A673 (cell line): ENCODE measurements around the gene MEI4. TPM values are rescaled to one million over a fixed set of nuclear protein-coding genes. Genes with fewer than 3 reads are reported as not detected.

Source experiments
- BruUV-seq: library from RNA; stranded (reverse); fragments of 400-500 nt; replicated peaks from 2 replicates; lab custom pipeline; 2021; lab: Mats Ljungman, UMichigan
- CTCF ChIA-PET: fragments of 300-600 bp; sonication (Branson Sonifier 250); formaldehyde crosslinking; loops from one replicate; lab custom pipeline; 2022; ENCODE audit warnings: antibody characterized with exemption; lab: Charles Lee
- POLR2A ChIA-PET: fragments of 300-600 bp; sonication (Branson Sonifier 250); formaldehyde crosslinking; loops from one replicate; lab custom pipeline; 2022; ENCODE audit warnings: antibody characterized with exemption; ENCODE audit not compliant: low non-redundant PET; lab: Charles Lee
- DNase-seq: peaks from one replicate; pipeline ENCODE4 v3.0.0-alpha.2; 2015; ENCODE audit warnings: low spot score
- H3K27ac ChIP-seq: fragments of 200-600 bp; sonication (generic); 2 replicates; pipeline ENCODE4 v1.5.1; 2016; ENCODE audit warnings: mixed run types, low read depth, mild to moderate bottlenecking, mixed read lengths, antibody characterized with exemption, low read length; ENCODE audit not compliant: poor library complexity, severe bottlenecking
- H3K27me3 ChIP-seq: fragments of 200-600 bp; sonication (generic); replicated peaks from 2 replicates; pipeline ENCODE4 v1.6.1; 2017; ENCODE audit warnings: mixed run types, low read depth, mild to moderate bottlenecking, mixed read lengths, antibody characterized with exemption, low read length; ENCODE audit not compliant: insufficient read depth, poor library complexity
- H3K36me3 ChIP-seq: fragments of 200-600 bp; sonication (generic); 2 replicates; pipeline ENCODE4 v1.6.1; 2016; ENCODE audit warnings: mixed run types, mild to moderate bottlenecking, mixed read lengths, antibody characterized with exemption, low read length; ENCODE audit not compliant: insufficient read depth, poor library complexity, severe bottlenecking
- H3K4me1 ChIP-seq: fragments of 200-600 bp; sonication (generic); 2 replicates; pipeline ENCODE4 v1.6.1; 2017; ENCODE audit warnings: mixed run types, mild to moderate bottlenecking, mixed read lengths, antibody characterized with exemption, low read length; ENCODE audit not compliant: insufficient read depth, poor library complexity, severe bottlenecking
- H3K4me3 ChIP-seq: fragments of 200-600 bp; sonication (generic); 2 replicates; pipeline ENCODE4 v1.5.1; 2016; ENCODE audit warnings: low read depth, mixed run types, mild to moderate bottlenecking, mixed read lengths, low read length; ENCODE audit not compliant: poor library complexity, severe bottlenecking
- H3K9me3 ChIP-seq: fragments of 200-600 bp; sonication (generic); 2 replicates; pipeline ENCODE4 v1.6.1; 2016; ENCODE audit warnings: mixed run types, low read depth, mild to moderate bottlenecking, mixed read lengths, antibody characterized with exemption, low read length; ENCODE audit not compliant: poor library complexity, severe bottlenecking
- EZH2 ChIP-seq: fragments of 200-600 bp; sonication (generic); IDR thresholded peaks from 2 replicates; pipeline ENCODE4 v1.6.1; 2017; ENCODE audit warnings: borderline replicate concordance, low read depth, mild to moderate bottlenecking, mixed read lengths, antibody characterized with exemption, low read length; ENCODE audit not compliant: poor library complexity, severe bottlenecking
- intact Hi-C: fragments of 100-400 bp; cut with micrococcal nuclease; formaldehyde crosslinking; loops from one replicate; pipeline ENCODE4 v1.10.0; 2022; ENCODE audit not compliant: unreplicated experiment
- total RNA-seq: library from RNA; stranded (reverse); gene quantifications from 2 replicates; pipeline ENCODE4 v1.2.3, GENCODE V29; 2021
- TF ChIP-seq, protein P1 (sequence below): fragments of 300-800, 200-600 bp; sonication (generic); conservative IDR thresholded peaks from 2 replicates; pipeline ENCODE4 v1.5.1; 2017; ENCODE audit warnings: low read depth, mild to moderate bottlenecking, antibody characterized with exemption, low read length, moderate library complexity, mixed read lengths

MEI4 gene
- total RNA-seq, 1 experiment from 2014 or later, result not detected

GRCh38 chr6:77669913-77670312 is 17.1 kb downstream of the MEI4 start:
- Histone ChIP-seq H3K27ac (no peak overlapping the region), H3K27me3 (no peaks in the 10 kb centered on the region), H3K9me3 (no peaks in the 10 kb centered on the region), H3K36me3 (no peaks in the 10 kb centered on the region), H3K4me3 (no peak overlapping the region), H3K4me1 (no peaks in the 10 kb centered on the region)
- TF ChIP-seq EZH2, result no peak
- TF ChIP-seq, protein P1, sequence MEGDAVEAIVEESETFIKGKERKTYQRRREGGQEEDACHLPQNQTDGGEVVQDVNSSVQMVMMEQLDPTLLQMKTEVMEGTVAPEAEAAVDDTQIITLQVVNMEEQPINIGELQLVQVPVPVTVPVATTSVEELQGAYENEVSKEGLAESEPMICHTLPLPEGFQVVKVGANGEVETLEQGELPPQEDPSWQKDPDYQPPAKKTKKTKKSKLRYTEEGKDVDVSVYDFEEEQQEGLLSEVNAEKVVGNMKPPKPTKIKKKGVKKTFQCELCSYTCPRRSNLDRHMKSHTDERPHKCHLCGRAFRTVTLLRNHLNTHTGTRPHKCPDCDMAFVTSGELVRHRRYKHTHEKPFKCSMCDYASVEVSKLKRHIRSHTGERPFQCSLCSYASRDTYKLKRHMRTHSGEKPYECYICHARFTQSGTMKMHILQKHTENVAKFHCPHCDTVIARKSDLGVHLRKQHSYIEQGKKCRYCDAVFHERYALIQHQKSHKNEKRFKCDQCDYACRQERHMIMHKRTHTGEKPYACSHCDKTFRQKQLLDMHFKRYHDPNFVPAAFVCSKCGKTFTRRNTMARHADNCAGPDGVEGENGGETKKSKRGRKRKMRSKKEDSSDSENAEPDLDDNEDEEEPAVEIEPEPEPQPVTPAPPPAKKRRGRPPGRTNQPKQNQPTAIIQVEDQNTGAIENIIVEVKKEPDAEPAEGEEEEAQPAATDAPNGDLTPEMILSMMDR, result no peak
- intact Hi-C loops, result no loop called here
- ChIA-PET CTCF (no interaction called here), POLR2A (no interaction called here)
- no peak for DNase-seq
- no TSS peak for BruUV-seq

GRCh38 chr6:77674211-77674610 is 21.4 kb downstream of the MEI4 start:
- Histone ChIP-seq H3K9me3 (no peaks in the 10 kb centered on the region), H3K36me3 (no peaks in the 10 kb centered on the region), H3K4me1 (no peaks in the 10 kb centered on the region), H3K4me3 (no peak overlapping the region), H3K27me3 (no peaks in the 10 kb centered on the region), H3K27ac (no peak overlapping the region)
- TF ChIP-seq, protein P1, result no peak
- TF ChIP-seq EZH2, result no peak
- intact Hi-C loops, result no loop called here
- CTCF ChIA-PET, result no interaction called here
- POLR2A ChIA-PET, result no interaction called here
- DNase-seq, result no peak
- no TSS peak for BruUV-seq

GRCh38 chr6:77678048-77678447 is 25.2 kb downstream of the MEI4 start:
- intact Hi-C loops, result no loop called here
- DNase-seq, result no peak
- Histone ChIP-seq H3K4me3 (no peak overlapping the region), H3K9me3 (no peaks in the 10 kb centered on the region), H3K27ac (no peak overlapping the region), H3K36me3 (no peaks in the 10 kb centered on the region), H3K4me1 (no peaks in the 10 kb centered on the region), H3K27me3 (no peaks in the 10 kb centered on the region)
- POLR2A ChIA-PET, result no interaction called here
- BruUV-seq, result no TSS peak
- TF ChIP-seq, protein P1, result no peak
- TF ChIP-seq EZH2, result no peak
- CTCF ChIA-PET, result no interaction called here
